ENCODE measurements around the gene ATRIP.
"Not testable (repeated sequence)": the region's sequence is repeated elsewhere in the genome, so short reads cannot be mapped to it uniquely, and the experiment has no call there.

The ATRIP gene

DNA sequence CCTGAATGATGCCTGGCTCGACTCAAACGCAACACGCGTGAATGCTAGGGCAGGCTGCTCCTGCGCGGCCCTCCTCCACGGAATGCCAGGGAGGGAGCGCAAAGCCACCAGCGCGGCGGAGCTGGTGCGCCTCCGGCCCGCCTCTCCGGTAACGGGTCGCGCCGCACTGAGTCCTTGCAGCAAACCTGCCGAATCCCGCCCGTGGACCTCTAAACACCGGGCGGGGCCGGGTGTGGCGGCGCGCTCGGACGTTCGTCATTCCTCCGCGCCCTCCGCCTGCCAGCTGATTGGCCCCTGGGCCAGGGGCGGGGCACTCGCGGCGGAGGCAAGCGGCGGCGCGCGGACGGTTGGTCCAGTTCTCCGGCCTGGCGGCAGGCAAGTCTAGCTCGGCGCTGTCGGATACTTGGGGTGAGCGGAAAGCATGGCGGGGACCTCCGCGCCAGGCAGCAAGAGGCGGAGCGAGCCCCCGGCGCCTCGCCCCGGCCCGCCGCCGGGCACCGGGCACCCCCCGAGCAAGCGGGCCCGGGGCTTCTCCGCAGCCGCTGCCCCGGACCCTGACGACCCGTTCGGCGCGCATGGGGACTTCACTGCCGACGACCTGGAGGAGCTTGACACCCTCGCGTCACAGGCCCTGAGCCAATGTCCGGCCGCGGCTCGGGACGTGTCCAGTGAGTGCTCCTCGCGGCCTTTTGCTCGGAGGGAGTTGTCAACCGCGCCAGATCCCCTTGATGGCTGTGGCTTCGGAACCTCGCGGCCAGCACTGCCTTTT lies at the start of gene ATRIP:
ATRIP (plus strand) TSS at position 313 of the 769 bp plus-strand sequence; CDS start at position 422, 109 bp downstream.
- peak; percentile 83 for DNase-seq (ENCODE audit: low spot score)

GRCh38 chr3:48397767-48398681 lies 48.5 kb upstream of the ATRIP start:
- DNase-seq (ENCODE audit: low spot score): no peak

GRCh38 chr3:48398701-48399386 lies 47.7 kb upstream of the ATRIP start:
- DNase-seq (ENCODE audit: low spot score): no peak

GRCh38 chr3:48399387-48400172 lies 47.0 kb upstream of the ATRIP start:
- no peak for DNase-seq (ENCODE audit: low spot score)

- DNase-seq (ENCODE audit: low spot score): peak; percentile 78
Measured at GRCh38 chr3:48400824-48401433, 45.6 kb upstream of the ATRIP start.

- not testable (repeated sequence) for DNase-seq (ENCODE audit: low spot score)
Measured at GRCh38 chr3:48401434-48401901, 45.1 kb upstream of the ATRIP start.

GRCh38 chr3:48402281-48402732 lies 44.2 kb upstream of the ATRIP start:
- DNase-seq (ENCODE audit: low spot score): no peak

- DNase-seq (ENCODE audit: low spot score): no peak
Measured at GRCh38 chr3:48402907-48403306, 43.6 kb upstream of the ATRIP start.

- DNase-seq (ENCODE audit: low spot score): no peak
Measured at GRCh38 chr3:48403533-48404439, 42.8 kb upstream of the ATRIP start.

DNA sequence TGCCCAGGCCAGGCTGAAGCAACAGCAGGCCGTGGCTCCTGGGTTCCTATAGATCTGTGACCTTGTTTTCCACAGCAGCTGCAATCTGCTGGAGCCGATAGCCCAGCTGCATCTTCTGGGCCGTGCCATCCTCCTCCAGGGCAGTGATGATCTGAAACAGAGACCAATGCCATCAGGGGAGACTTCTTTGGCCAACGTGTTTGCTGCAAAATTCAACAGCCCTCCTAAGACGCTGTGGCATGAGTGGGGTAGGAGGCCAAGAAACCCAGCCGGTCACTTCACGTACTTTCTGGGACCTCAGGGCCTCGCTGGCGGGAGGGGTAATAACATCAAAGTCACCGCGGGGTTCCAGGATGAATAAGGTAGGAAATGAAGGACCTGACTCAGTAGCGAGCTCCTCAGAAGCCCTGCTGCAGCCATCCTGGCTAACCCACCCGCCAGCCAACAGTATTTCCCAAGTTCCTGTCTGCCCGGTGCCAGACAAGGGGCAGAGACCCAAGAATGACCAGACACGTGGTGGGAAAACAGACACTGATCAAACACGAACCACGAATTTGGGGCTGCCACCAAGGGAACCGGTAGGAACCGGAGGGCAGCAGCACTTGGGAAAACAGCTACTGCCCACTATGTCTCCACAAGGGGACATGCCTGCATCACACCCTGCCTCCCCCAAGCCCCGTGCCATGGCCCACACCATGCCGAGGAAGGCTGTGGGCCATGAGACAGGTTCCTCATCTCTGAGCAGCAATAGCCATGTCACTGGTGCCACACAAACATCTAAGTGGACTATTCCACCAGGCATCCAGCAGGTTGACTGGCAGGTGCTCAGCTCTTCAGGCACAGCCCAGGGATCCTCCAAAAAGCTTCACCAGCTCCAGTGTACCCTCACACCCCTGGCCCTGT lies 41.8 kb upstream of the ATRIP start:
- DNase-seq (ENCODE audit: low spot score): no peak

- DNase-seq (ENCODE audit: low spot score): no peak
Measured at GRCh38 chr3:48405343-48405881, 41.1 kb upstream of the ATRIP start.

GRCh38 chr3:48405971-48406370 lies 40.6 kb upstream of the ATRIP start:
- no peak for DNase-seq (ENCODE audit: low spot score)

DNA sequence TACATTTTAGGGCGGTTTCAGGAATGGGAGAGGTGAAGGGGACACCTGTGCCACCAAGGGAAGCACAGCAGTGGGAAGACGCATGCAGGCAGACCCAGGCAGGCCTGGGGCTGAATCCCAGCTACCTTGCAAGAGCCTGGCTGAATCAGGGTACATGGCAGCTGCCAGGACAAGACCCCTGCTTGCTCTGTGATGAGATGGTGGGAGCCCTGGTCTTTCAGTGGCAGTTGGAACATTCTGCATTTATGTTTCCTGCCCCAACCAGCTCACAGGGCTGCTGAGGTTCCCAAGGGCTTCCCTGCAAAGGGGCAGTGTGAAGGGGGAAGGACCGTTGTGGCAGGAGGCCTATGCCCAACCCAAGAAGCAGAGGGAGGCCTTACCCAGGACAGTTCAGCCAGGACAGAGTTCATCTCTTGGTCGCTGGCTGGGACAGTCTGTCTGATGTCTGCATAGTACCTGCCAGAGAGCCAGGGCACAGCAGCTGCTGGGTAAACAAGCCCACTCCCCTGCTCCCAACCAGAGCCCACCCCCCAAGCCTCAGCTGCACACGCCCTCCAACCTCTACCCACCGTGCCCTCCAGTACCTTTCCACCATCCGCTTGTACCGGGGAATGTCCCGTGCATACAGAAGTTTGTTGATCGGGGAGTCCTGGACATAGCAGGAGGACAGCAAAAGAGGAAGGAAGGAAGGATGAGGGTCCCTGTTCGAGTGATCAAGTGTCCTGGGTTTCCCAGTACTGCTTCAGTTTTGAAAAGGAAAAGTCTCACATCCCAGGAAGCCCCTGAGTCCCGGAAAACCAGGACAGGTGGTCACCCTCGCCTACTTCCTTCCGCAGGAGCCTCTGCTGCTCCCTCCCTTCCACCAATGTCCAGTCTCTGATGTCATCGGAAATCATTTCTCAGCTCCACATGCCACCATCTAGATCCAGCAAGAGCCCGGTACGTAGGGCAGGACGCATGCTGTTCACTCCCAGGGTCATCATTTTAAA lies 39.8 kb upstream of the ATRIP start:
- no peak for DNase-seq (ENCODE audit: low spot score)

- no peak for DNase-seq (ENCODE audit: low spot score)
Measured at GRCh38 chr3:48407542-48408099, 38.9 kb upstream of the ATRIP start.

DNA sequence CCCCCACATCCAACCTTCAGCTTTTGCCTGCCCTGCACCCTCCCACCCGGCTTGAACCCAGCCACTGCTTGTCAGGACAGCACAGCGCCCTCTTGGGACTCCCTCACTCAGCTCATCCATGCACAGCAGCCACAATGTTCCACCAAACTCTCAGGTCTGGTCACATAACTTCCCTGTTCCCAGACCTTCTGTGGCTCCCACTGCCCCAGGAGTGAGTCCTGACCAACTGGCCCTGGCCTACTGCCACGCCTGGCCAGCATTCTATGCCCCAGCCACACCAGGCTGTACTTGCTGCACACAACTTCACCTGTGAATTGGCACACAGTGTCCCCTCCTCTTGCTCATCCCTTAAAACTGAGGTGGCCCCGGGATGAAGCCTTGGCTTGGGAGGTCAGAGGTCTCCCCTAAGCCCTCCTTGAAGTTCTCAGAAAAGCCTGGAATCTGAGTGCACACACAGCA lies 37.7 kb upstream of the ATRIP start:
- DNase-seq (ENCODE audit: low spot score): no peak

DNA sequence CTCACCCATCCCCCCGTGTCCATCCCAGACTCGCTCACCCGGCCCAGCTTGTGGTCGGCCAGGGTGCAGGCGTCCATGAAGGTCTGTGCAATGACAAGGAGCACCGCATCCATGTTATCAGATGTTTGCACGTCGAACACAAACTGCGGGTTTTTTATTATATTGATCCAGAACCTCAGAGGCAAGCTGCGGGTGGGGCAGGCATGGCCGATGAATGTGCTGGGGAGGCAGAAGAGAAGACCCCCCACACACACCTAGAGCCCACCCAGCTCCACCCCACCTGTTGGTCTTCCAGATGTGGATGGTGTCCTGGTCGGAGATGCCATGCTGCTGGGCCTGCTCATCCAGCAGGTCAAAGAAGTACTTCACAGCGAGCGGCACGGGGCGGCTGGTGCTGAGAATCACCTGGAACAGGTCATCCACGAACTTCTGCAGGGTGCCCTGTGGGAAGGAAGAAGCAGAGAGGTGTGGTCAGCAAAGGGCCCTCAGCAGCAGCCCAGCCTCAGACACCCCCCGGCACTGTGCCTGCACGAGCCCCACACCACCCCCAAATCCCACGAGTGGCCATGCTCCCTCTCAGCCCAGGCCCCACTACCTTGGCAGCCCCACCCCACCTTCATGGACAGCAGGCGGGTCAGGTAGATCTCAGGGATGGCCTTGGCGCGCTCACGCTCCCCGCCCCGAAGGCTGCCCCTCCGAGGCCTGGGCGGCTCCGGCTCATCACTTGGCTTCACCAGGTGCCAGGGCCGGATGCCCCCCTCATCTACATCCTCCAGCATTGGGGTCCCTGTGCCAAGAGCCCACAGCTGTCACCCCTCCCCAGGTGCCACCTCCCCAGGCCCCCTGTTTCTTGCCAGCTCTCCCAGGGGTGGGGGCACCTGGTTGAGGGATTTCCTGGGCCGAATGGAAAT lies 37.0 kb upstream of the ATRIP start:
- DNase-seq (ENCODE audit: low spot score): no peak
